Body of pancreas (tissue), 4 donors: Measurements from ENCODE around the gene PCYOX1L. TPM values are rescaled to one million over a fixed set of nuclear protein-coding genes. Genes with fewer than 3 reads are reported as not detected.

Source experiments
- ATAC-seq: fragments of 150-250 bp; one replicate; pipeline ENCODE4 v1.9.1; 2016
- DNase-seq, 4 donors: peaks; one replicate each; pipeline ENCODE4 v3.0.0-alpha.2; 2019
- H3K27ac ChIP-seq, 4 donors: fragments of 200-600 bp; sonication (generic); 1 replicate in 3 of 4; 2 replicates in 1 of 4; pipeline versions ENCODE4 v1.5.1 to v1.6.1; 2016 to 2019; ENCODE audit warnings: mild to moderate bottlenecking in 1 of 4, mixed read lengths in 1 of 4, moderate library complexity in 1 of 4
- H3K27me3 ChIP-seq, 2 donors: fragments of 200-600 bp; sonication (generic); one replicate each; pipeline ENCODE4 v1.6.0; 2016; ENCODE audit warnings: mild to moderate bottlenecking in 1 of 2
- H3K36me3 ChIP-seq, 2 donors: fragments of 200-600 bp; sonication (generic); replicated peaks in 1 of 2; 2 replicates each; pipeline ENCODE4 v1.5.1; 2016; ENCODE audit warnings: low read depth in 2 of 2; ENCODE audit not compliant: insufficient read depth in 1 of 2
- H3K4me1 ChIP-seq: fragments of 200-600 bp; sonication (generic); one replicate; pipeline ENCODE4 v1.6.0; 2016
- H3K4me3 ChIP-seq, 2 donors: fragments of 200-600 bp; sonication (generic); 1 replicate in 1 of 2; 2 replicates in 1 of 2; pipeline ENCODE4 v1.5.1; 2016 to 2019
- H3K9me3 ChIP-seq, 3 donors: fragments of 200-600 bp; sonication (generic); 1 replicate in 2 of 3; 2 replicates in 1 of 3; pipeline ENCODE4 v1.5.1; 2016
- POLR2A ChIP-seq, 3 donors: fragments of 450-650 bp; IDR thresholded peaks; one replicate each; pipeline ENCODE4 v1.6.1; 2016; ENCODE audit warnings: antibody characterized with exemption in 3 of 3, mild to moderate bottlenecking in 2 of 3
- WGBS, 2 donors: methylation state at CpG; one replicate each; pipeline ENCODE4 v1.1.5; 2017; 5-methylcytosine and 5-hydroxymethylcytosine counted together
- intact Hi-C: fragments of 100-400 bp; cut with DNase I; formaldehyde crosslinking; loops from one replicate; pipeline ENCODE4 v1.15.1; 2023
- total RNA-seq, 2 donors: library from RNA; depleted of rRNA; stranded (reverse); fragments of >200 nt; gene quantifications; one replicate each; pipeline ENCODE4 v1.1.0, GENCODE V29; 2016
- TF ChIP-seq, protein P1 (sequence below), 7 experiments: fragments of 450-650 bp in 4 of 7; fragments of 200-600 bp in 3 of 7; sonication (generic) in 3 of 7; IDR thresholded peaks; one replicate each; pipeline ENCODE4 v1.5.1; 2016 to 2019; ENCODE audit warnings: antibody characterized with exemption in 7 of 7

PCYOX1L gene, protein sequence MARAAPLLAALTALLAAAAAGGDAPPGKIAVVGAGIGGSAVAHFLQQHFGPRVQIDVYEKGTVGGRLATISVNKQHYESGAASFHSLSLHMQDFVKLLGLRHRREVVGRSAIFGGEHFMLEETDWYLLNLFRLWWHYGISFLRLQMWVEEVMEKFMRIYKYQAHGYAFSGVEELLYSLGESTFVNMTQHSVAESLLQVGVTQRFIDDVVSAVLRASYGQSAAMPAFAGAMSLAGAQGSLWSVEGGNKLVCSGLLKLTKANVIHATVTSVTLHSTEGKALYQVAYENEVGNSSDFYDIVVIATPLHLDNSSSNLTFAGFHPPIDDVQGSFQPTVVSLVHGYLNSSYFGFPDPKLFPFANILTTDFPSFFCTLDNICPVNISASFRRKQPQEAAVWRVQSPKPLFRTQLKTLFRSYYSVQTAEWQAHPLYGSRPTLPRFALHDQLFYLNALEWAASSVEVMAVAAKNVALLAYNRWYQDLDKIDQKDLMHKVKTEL
- total RNA-seq, result 1 to 10 TPM; 3.9 to 5.6 TPM

DNA sequence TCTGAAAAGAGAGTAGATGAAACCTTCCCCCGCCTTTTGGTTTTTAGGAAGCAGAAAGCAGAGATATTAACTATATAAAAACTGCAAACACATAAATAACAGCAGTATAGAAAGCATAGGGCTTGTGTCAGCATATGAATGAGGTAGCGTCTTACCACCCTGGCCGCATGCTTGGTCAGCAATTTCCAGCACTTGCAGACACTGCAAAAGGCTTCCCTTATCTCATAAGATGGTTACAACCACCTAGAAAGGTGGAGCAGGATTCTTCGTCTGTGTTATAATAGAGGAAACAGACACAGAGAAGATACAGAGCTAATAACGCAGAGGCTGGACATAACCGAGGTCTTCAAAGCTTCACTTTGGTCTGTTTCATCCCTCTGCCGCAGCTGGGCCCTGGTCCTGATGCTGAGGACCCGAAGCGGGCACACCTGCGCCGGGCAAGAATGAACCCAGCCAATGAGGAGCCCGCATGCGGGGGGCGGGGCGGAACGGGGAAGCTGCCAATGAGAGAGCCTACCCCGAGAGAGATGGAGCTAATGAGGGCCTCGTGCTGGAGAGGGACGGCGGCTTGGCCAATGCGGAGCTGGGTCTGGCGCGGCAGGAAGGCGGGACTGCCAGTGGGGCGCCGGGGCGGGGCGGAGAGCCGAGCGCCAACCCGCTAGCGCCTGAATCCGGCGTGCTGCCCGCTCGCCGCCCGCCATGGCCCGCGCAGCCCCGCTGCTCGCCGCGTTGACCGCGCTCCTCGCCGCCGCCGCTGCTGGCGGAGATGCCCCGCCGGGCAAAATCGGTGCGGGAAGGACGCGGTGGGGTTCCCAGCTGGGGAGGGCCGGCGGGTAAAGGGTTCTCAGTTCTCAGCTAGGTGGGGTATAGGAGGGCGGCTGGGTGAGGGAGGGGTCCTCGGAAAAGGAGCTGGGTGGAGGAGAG, at the start of gene PCYOX1L:
Gene PCYOX1L, plus strand, starts transcription at position 677 of the 924 bp plus-strand sequence. Its CDS starts 23 bp downstream, at position 700.
- no peaks in the 10 kb centered on the region for H3K9me3 ChIP-seq
- H3K27ac ChIP-seq, result peak within 1 kb of the TSS in 3 of 4 donors; percentile 21 to 62 (median 36)
- TF ChIP-seq, protein P1, sequence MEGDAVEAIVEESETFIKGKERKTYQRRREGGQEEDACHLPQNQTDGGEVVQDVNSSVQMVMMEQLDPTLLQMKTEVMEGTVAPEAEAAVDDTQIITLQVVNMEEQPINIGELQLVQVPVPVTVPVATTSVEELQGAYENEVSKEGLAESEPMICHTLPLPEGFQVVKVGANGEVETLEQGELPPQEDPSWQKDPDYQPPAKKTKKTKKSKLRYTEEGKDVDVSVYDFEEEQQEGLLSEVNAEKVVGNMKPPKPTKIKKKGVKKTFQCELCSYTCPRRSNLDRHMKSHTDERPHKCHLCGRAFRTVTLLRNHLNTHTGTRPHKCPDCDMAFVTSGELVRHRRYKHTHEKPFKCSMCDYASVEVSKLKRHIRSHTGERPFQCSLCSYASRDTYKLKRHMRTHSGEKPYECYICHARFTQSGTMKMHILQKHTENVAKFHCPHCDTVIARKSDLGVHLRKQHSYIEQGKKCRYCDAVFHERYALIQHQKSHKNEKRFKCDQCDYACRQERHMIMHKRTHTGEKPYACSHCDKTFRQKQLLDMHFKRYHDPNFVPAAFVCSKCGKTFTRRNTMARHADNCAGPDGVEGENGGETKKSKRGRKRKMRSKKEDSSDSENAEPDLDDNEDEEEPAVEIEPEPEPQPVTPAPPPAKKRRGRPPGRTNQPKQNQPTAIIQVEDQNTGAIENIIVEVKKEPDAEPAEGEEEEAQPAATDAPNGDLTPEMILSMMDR (IDR thresholded peaks at IDR 0.05), result no peak
- TF ChIP-seq POLR2A (IDR thresholded peaks at IDR 0.05), result peak in 1 of 3 donors; percentile 36
- H3K4me1 ChIP-seq, result peaks cover 13% of the 10 kb centered on the region
- DNase-seq, result peak; percentile 92 to 97 (median 96)
- peak; percentile 100 for ATAC-seq
- 3% methylated on average over 50 to 56 of the region's 61 CpGs for WGBS, 2 donors
- peak within 1 kb of the TSS; percentile 27 to 48 for H3K4me3 ChIP-seq
- no peaks in the 10 kb centered on the region for H3K27me3 ChIP-seq
- peaks cover 0 to 2% of the 10 kb centered on the region in 2 donors for H3K36me3 ChIP-seq
- intact Hi-C loops, result no loop called here

DNA sequence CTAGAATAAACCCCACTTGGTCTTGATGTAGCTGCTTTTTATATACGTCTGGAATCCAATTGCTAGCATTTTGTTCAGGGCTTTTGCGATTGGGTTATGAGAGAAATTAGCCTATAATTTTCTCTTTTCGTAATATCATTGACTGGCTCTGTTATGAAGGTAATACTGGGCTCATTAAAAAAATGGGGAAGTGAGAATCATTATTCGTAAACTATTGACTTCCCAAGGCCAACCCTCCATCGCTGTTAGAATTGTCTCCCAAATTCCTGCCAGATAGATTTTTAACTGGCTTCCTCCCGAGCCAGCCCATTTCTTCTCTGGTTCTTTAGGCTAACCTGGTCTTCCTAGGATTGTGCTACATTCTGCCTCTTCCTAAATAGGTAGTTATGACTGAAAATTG, 48.5 kb upstream of the PCYOX1L start:
- Histone ChIP-seq H3K4me3 (no peak overlapping the region), H3K9me3 (no peaks in the 10 kb centered on the region), H3K36me3 (no peaks in the 10 kb centered on the region), H3K27me3 (no peaks in the 10 kb centered on the region), H3K4me1 (peaks cover 5% of the 10 kb centered on the region), H3K27ac (no peak overlapping the region)
- TF ChIP-seq, protein P1 (IDR thresholded peaks at IDR 0.05), result no peak
- no peak for TF ChIP-seq POLR2A (IDR thresholded peaks at IDR 0.05)
- 51 to 54% methylated on average over 6 of the region's 6 CpGs for WGBS, 2 donors
- ATAC-seq (no peak), DNase-seq (no peak)
- intact Hi-C loops, result no loop called here

DNA sequence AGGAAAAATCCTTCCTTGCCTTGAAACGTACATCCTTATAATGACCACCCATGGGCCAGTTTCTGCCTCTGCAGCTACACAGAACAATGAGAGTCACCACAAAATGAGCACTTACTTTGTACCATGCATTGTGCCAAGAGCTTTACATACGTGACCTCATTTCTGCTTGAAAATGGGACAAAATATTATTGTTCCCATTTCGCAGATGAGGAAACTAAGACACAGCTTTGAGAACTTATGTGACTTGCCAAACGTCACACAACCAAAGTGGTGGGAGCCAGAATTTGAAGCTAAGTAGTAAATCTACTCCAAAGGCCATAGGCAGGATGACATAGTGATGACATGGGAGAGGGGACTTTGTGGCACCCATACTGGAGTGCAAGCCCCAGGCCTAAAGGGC, 47.4 kb upstream of the PCYOX1L start:
- peaks cover 5% of the 10 kb centered on the region for H3K4me1 ChIP-seq
- no peak overlapping the region for H3K4me3 ChIP-seq
- H3K9me3 ChIP-seq, result no peaks in the 10 kb centered on the region
- no peak overlapping the region for H3K27ac ChIP-seq
- TF ChIP-seq, protein P1 (IDR thresholded peaks at IDR 0.05), result no peak
- TF ChIP-seq POLR2A (IDR thresholded peaks at IDR 0.05), result no peak
- H3K36me3 ChIP-seq, result no peaks in the 10 kb centered on the region
- H3K27me3 ChIP-seq, result no peaks in the 10 kb centered on the region
- DNase-seq, result no peak
- ATAC-seq, result no peak
- intact Hi-C loops, result no loop called here
- 85 to 87% methylated on average over 4 of the region's 4 CpGs for WGBS, 2 donors

DNA sequence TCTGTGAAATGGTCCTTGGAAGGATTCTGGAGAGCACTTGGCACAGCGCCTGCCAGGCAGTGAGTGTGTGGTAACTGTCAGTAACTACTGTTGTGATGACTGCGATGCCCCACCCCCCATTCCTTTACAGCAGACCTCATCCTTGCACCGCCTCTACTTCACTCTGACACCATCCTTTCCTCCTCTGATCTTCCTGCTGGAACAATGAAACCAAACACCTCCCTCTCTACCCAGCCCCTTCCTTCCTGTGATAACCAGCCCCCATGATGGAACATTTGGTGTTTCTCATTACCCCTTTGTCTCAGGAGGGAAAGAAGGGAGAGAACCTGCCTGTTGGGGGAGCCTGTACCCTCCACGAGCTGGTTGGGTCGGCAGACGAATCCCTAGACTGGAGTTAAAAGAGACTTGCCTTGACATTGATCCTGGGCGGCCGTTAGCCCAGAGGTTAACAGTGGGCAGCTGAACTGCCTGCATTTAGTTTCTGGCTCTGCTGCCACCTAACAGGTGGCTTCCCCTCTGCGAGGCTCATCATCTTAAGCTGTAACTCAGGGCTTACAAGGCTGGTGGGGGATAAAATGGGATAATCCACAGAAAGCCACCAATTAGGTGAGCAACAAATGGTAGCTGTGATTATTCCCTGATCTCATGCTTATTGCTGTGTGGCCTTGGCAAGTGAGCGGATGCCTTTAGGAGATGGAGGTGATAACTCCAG, 46.7 kb upstream of the PCYOX1L start:
- no peaks in the 10 kb centered on the region for H3K36me3 ChIP-seq
- TF ChIP-seq, protein P1 (IDR thresholded peaks at IDR 0.05), result no peak
- TF ChIP-seq POLR2A (IDR thresholded peaks at IDR 0.05), result no peak
- ATAC-seq, result no peak
- DNase-seq, result no peak
- H3K4me3 ChIP-seq, result no peak overlapping the region
- H3K27me3 ChIP-seq, result no peaks in the 10 kb centered on the region
- H3K4me1 ChIP-seq, result peaks cover 5% of the 10 kb centered on the region
- no peaks in the 10 kb centered on the region for H3K9me3 ChIP-seq
- WGBS, 2 donors, result 67 to 72% methylated on average over 9 to 10 of the region's 10 CpGs
- H3K27ac ChIP-seq, result no peak overlapping the region
- intact Hi-C loops, result no loop called here
